ENCODE measurements around the gene ITPK1.

The ITPK1 gene

GRCh38 chr14:92932448-92933395 is 183.0 kb downstream of the ITPK1 start:
- no peak for DNase-seq

GRCh38 chr14:92931681-92932447 is 183.9 kb downstream of the ITPK1 start:
- DNase-seq: no peak

- DNase-seq: no peak
These were observed 184.8 kb downstream of the ITPK1 start for GRCh38 chr14:92930737-92931602.

GRCh38 chr14:92929689-92930608 is 185.8 kb downstream of the ITPK1 start:
- no peak for DNase-seq

DNA sequence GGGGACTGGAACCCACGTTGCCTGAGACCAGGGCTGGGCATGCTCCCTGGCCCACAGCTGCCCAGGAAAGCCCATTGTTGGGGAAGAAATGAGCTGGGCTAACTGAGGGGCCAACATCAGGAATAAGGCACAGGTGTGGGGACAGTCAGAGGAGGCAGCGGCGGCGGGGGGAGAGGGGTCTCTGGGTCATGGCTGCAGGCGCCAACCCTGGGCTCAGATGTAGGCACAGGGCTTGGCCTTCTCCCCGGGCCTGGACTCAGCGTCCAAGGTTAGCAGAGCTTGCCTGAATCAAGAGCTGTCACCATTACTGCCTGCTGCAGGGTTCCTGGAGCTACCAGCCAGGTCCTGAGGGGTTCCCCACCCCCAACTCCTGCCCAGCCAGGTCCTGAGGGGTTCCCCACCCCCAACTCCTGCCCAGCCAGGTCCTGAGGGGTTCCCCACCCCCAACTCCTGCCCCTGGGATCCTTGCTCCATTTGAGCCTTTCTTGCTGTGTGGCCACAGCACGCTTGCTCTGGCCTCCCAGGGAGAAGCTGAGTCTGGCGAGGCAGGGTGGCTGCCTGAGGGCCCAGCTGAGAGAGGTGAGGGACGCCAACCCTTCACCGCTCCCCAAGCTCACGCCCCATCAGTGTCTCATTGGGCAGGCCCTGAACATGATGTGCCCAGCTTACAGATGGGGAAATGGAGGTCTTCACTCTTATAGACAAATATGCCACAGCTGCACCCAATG is 186.6 kb downstream of the ITPK1 start:
- no peak for DNase-seq

DNA sequence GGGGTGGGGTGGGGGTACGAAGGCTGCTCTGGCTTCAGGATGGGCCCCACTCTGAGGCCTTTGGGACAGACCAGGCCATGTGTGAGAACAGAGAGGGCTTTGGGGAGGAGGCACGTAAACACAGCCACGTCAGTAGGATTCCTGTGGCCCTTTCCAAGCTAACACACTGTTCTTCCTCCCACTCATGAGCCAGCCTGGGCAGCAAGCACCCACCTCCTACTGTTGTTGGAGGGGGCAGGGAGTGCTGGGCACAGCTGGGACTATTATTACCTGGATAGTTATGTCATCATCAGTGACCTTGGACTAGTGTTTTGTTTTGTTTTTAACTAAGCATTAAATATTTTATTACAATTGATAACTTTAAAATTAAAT is 187.5 kb downstream of the ITPK1 start:
- DNase-seq: no peak

GRCh38 chr14:92927349-92928257 is 188.1 kb downstream of the ITPK1 start:
- DNase-seq: peak; percentile 30 to 64 (median 40)

- no peak for DNase-seq
These were observed 188.8 kb downstream of the ITPK1 start for GRCh38 chr14:92926931-92927330.

- no peak for DNase-seq
These were observed 189.4 kb downstream of the ITPK1 start for GRCh38 chr14:92926180-92926845.

- no peak for DNase-seq
These were observed 190.3 kb downstream of the ITPK1 start for GRCh38 chr14:92925446-92925845.

DNA sequence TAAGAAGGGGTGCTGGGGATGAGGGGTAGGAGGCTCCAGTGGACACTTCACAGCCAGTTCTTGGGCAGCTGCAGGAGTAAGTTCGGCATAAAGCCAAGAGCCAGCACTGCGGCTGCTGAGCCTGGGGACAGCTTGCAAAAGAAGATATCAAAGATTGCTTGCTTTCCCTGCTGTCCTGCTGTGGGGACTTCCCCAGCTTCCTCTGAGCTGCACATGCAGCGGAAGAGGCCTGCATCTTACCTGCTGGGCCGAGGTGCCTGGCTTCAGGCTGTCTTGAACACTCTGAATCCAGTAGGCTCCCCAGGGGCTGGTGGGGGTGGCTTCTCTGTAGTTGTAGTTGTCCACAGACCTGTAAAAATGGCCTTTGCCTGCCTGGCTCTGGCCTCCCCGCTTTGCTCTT is 191.5 kb downstream of the ITPK1 start:
- DNase-seq: no peak

DNA sequence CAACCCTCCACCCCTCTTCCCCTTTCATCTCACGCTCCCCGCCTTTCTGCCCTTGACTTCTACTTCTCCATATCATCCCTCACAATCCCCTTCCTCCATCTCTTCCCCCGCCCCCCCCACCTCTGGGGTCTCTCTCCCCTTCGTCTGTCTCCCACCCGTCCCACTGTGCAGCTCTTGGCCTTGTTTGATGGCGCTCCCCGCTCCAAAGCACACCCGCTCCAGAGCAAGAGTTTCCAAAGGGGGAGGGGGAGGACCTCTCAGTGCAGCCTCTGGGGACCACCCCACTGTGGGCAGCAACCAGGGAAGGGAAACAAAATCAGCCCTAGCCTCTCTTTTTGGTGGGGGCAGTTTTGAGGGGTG is 192.0 kb downstream of the ITPK1 start:
- DNase-seq: no peak

- DNase-seq: peak; percentile 66 to 86 (median 74)
These were observed 192.6 kb downstream of the ITPK1 start, which contains the start of gene CHGA for GRCh38 chr14:92922883-92923743. Gene CHGA (plus strand): TSS chr14:92923150. CDS start chr14:92923360, 210 bp downstream.

DNA sequence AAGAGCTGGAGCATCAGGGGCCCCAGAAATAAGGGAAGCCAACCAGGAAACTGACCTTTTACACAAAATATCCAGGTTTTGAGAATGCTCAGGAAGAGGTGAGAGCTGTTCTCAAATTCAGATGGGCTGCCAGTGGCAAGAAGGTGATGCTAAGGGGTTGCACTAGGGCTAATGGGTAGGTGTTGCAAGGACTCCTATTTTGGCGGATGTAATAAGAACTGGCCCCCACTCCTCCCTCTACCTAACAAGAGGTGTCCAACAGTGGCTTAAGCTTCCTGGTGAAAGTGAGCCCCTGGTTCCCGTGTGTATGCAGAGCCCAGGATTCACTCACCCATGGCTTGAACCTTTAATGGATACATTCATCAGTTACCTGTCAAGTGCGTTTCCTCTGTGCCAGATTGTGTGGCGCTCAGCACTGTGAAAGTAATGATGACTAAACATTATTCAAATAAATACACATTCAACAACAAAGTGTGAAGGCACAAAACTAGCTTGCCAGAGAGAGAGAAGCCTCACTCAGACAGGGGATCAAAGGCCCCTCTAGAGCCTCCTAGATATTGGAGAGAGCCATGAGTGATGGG is 193.5 kb downstream of the ITPK1 start:
- no peak for DNase-seq

GRCh38 chr14:92920001-92920400 is 195.7 kb downstream of the ITPK1 start:
- no peak for DNase-seq

GRCh38 chr14:92917956-92918355 is 197.8 kb downstream of the ITPK1 start:
- no peak for DNase-seq

DNA sequence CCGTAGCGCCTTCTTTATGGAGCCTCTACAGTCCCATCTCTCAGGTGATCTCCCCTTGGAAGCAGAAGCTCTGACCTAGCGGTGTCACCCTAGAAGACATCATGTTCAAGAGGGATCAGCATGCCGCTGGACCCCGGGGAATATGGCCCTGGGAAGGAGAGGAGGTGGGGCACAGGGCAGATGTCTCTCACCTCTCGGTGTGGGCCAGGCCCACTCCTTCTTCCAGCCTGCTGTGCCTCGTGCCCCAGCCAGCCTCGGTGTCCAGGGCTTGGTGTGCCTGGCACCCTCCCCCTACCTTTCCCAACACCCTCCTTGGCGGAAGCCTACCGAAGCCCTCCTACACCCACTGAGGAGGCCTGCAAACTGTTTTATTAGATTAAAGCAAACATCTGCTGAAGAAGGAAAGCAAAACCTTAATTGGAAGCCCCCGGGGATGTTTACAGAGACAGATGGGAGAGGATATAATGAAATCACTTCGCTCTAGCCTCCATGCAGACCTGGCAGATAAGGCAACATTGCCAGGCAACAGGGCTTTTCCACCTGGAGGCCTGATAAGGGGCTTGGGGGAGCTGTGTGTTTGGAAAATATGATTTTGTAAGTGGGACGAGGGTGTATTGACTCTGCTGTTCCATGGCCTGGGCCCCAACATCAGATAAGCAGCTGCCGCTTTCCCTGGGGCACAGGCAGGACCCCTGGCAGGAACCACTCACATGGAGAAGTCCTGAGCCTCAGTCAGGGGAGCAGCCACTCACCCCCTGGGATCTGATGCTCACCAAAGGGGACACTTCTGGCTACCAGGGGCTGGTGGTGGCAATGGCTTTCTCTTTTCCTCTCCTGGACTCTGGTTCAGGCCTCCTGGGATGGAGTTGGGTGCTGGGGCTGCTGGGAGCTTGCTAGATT is 198.4 kb downstream of the ITPK1 start:
- DNase-seq: no peak

All from suppressor macrophage treated with lipopolysaccharide for 1 hour (primary cell).